Vagina (tissue), 2 donors: ENCODE measurements around the gene DACH2.

Experiments used
- CTCF ChIP-seq, 3 experiments: fragments of 450-650 bp in 2 of 3; fragments of 200-600 bp in 1 of 3; sonication (generic) in 1 of 3; IDR thresholded peaks; one replicate each; pipeline ENCODE4 v1.5.1; 2017 to 2019; ENCODE audit warnings: antibody characterized with exemption in 3 of 3, mild to moderate bottlenecking in 2 of 3, moderate library complexity in 2 of 3
- POLR2A ChIP-seq, 2 donors: fragments of 450-650 bp; IDR thresholded peaks; one replicate each; pipeline ENCODE4 v1.6.1; 2017; ENCODE audit warnings: antibody characterized with exemption in 2 of 2, mild to moderate bottlenecking in 2 of 2, moderate library complexity in 2 of 2
- POLR2AphosphoS5 ChIP-seq, 2 donors: sonication (generic); formaldehyde crosslinking; IDR thresholded peaks; one replicate each; pipeline ENCODE4 v1.9.0; 2017; ENCODE audit warnings: antibody characterized with exemption in 2 of 2, mild to moderate bottlenecking in 2 of 2, low read depth in 1 of 2; ENCODE audit not compliant: insufficient read depth in 1 of 2

DNA sequence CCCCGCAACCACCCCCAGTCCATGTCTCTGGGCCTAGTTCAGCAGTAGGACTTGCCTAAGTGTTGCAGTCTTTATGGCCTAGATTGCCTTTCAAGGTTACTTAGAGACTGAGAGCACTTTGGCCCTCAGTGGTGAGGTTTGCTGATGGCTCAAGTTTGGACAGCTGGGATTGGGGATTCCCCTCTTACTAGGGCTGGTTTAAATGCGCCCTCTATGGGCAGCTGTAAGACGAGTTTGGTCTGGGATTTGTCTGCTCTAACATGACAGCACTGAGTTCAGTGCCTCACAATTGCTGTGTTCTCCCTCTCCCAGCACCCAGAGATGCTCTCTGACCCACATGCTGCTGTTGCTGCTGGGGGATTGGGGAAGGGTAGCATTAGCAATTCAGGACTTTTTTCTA is 23.1 kb downstream of the DACH2 start:
- TF ChIP-seq CTCF (IDR thresholded peaks at IDR 0.05) (no peak), POLR2A (IDR thresholded peaks at IDR 0.05) (no peak), POLR2AphosphoS5 (IDR thresholded peaks at IDR 0.05; ENCODE audit: insufficient read depth in 1 of 2, low read depth in 1 of 2) (no peak)
